Right ventricle myocardium superior (tissue), 1 donor: ENCODE results near the gene TGFBI. TPM values are rescaled to one million over a fixed set of nuclear protein-coding genes. Genes with fewer than 3 reads are reported as not detected.
A peak's percentile ranks its signal among the peaks of the same experiment; 100 is the strongest.
"Not testable (repeated sequence)": the region's sequence is repeated elsewhere in the genome, so short reads cannot be mapped to it uniquely, and the experiment has no call there.

Experiments used
- ATAC-seq: fragments of 200-7000 bp; cut with Tn5 transposase; one replicate; pipeline ENCODE4 v1.9.1; 2020; ENCODE audit warnings: mild to moderate bottlenecking; ENCODE audit not compliant: poor library complexity
- DNase-seq: peaks from one replicate; pipeline ENCODE4 v3.0.0-alpha.2; 2020
- intact Hi-C: fragments of 100-400 bp; cut with DNase I; formaldehyde crosslinking; loops from one replicate; pipeline ENCODE4 v1.11.2; 2022
- total RNA-seq: library from RNA; stranded (reverse); fragmentation: NEBNext Ultra II Directional; extraction: Animal tissue kit (Norgen Biotek cat#: 25700); gene quantifications from one replicate; pipeline ENCODE4 v1.2.1, GENCODE V29; 2021
- donor health status: DM: no; HTN: yes; CAD: no; lungs with severe emphysema.

The TGFBI gene
- total RNA-seq, 1 donor from 2014 or later: 49.9 TPM

DNA sequence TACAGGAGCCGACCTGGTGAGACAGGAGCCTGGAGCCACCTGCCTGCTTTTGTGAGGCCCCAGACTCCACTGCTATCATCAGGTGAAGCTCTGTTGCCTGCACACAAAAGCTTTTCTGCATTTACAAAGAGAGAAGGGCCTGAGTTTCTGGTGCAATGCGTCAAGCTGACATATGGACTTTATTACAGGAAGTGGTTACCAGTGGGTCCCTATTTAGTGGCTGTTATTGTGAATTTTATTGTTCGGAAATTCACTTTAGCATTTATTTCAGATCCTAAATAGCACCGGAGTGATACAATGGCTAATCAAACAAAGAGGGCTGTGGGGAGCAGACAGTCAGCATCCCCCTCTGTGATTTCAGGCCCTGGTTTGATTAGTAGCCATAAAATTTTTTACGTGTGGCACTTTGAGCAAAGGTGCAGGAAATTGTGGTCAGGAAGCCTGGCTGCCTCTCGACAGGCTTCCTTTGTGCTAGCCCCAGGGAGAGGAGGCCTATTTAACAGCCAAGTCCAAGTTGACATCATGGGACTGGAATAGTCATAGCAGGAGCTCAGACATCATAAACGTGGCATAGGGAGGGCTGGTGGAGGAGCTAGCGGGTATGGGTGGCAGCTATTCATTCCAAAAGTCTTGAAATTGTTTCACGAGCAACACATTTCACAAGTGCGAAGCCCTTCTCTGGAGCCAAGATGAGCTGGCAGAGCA is 8.4 kb downstream of the TGFBI start:
- DNase-seq (no peak), ATAC-seq (peak; percentile 76)
- intact Hi-C loops: no loop called here

DNA sequence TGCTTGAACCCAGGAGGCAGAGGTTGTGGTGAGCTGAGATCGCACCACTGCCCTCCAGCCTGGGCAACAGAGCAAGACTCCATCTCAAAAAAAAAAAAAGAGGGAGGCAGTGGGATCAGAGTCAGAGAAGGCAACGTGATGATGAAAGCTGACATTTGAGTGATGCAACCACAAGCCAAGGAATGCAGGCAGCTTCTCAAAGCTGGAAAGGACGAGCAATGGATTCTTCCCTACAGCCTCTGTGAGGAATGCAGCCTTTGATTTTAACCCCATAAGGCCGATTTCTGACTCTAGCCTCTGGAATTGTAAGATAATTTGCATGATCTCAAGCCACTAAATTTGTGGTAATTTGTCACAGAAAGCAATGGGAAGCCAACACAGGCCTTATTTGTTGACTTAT is 9.8 kb downstream of the TGFBI start:
- intact Hi-C loops: no loop called here

DNA sequence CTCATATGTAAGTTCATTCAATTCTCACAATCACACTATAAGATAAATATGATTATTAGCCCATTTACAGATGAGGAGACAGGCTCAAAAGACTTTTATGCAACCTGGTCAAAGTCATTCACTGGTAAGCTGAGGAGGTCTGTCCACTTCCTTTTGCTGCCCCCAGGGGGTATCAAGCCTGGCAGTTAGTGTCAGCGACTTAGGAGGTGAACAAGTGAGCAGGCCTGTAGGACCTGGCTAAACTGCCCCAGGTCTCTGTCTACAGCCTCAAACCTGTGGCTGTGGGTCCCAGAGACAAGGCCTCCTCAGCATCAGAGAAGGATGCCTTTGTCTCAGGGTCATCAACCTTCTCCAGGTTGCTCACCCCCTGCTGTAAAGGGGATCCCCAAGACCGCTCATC is 10.4 kb downstream of the TGFBI start:
- DNase-seq (no peak), ATAC-seq (no peak)
- intact Hi-C loops: no loop called here

More for the DNA sequence above, 9.8 kb downstream of the TGFBI start:
- no peak for DNase-seq
- ATAC-seq: no peak

DNA sequence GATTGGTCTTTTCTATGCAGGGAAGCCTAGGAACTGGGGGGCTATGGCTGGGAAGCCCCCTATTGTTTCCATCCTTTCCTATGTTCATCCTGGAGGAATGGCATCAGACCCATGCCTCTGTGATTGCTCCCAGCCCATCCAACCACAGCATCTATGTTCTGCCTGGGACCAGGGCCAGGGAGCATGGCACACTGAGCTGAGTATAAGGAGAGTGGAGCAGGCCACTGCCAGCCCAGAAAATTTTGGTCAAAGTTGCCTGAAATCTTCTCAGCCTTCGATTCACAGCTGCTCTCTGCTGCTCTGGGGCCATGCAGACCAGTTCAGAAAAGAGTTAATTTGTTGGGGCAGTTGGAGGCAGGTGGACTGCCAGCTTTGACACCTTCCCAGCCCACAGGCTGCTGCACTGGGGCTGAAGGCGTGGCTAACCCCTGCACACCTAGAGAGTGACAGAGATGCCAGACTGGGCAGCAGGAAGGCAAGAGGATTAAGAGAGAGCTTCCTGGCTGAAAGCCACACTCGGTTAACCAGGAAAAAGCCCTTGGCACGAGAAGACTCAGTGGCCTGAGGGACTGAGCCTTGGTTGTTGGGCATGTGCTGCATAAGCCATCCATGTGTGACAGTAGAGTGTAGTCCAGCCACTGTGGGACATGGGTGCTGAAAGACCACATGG is 12.1 kb downstream of the TGFBI start:
- no peak for DNase-seq
- no peak for ATAC-seq

DNA sequence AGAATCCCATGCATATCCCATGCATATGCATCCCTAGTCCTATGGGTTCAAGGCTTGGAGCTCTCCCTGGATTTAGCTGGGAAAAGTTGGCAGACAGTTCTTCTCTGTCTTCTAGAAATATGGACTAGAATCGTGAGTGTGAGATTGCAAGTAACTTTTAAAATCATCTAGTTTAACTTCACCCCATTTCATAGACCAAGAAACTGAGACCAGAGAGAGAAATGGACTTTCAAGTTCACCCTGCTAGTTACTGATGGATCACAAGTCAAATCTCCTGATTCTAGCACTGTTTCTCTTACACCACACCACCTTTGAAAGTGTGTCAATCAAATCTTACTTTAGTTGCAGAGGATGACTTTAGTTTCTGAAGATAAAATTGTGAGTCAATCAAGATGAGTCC is 13.4 kb downstream of the TGFBI start:
- no peak for ATAC-seq
- no peak for DNase-seq
- intact Hi-C loops: no loop called here

More for the DNA sequence above, 12.1 kb downstream of the TGFBI start:
- intact Hi-C loops: no loop called here

DNA sequence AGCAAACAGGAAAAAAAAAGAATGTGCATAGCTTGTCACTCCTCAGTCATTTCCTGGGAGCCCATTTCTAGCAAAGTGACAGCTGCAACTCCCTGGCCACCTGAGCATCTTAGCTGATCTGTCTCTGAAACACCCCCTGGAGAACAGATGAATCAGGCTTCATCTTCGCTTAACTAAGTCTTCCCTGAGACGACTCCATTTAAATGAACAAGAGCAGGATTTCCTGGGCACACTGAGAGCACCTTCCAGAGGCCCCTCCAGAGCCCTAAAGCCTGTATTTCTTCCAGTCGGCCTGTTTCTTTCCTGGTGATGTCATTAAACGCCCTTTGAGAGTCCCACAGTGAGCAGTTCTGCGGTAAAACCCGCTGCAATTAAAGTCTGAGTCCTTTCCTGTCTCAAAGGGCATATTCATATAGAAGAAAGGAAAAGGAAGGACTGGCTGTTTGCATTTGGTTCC is 13.9 kb downstream of the TGFBI start:
- DNase-seq (no peak), ATAC-seq (no peak)
- intact Hi-C loops: no loop called here

DNA sequence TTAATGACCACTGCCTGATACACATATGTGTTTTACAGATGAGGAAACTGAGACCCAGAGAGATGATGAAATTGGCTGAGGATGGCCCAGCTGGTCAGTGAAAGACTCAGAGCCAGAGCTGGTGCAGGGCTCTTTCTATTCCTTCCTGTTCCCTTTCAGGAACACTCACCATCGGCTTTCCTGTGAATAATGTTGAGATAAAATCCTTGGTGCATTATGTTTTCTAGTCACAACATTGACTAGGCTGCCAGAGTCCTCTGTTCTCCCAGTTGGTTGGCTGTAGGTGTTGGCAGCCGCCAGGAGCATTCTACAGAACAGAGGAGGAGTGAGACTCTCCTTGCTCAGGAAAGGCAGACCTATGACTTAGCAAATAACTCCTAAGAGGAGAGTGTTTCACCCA is 14.8 kb downstream of the TGFBI start:
- intact Hi-C loops: no loop called here
- peak; percentile 72 for ATAC-seq
- no peak for DNase-seq

DNA sequence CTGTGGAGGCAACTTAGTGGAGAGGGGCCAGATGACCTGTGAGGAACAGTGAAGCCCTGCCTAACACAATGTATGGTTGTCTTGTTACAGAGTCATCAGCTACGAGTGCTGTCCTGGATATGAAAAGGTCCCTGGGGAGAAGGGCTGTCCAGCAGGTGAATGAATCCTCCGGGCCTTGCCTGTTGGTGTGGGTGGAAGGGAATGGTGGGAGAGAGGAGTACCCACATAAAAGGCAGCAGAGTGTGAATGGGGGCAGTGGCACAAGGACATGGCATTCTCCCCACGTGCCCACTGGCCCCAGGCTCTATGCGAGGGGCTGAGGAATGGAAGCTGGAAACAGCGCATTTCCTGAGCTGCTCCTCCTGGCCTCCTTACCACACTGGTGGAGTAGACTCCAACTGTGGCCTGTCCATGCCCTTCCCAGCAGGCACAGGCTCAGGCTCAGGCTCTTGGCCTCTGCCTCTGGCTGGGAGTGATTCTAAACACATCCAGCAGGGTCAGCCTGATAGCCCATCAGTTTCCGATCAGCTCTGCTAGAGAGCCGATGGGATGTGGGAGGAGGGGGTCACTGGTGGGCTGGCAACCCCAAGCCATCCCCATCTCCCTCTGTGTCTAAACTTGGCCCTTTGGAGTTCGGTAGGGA is 15.3 kb downstream of the TGFBI start:
- intact Hi-C loops: no loop called here
- peak; percentile 3 for ATAC-seq
- no peak for DNase-seq

DNA sequence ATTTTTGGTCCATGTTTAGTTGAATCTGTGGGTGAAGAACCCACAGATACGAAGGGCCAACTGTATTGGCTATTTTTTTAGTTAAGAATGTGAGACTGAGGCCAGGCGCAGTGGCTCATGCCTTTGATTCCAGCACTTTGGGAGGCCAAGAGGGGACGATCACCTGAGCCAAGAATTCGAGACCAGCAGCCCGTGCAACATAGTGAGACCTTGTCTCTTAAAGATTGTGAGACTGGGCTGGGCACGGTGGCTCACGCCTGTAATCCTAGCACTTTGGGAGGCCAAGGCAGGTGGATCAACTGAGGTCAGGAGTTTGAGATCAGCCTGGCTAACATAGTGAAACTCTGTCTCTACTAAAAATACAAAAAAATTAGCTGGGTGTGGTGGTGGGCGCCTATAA is 16.2 kb downstream of the TGFBI start:
- DNase-seq, ATAC-seq, intact Hi-C loops: not testable (repeated sequence)

DNA sequence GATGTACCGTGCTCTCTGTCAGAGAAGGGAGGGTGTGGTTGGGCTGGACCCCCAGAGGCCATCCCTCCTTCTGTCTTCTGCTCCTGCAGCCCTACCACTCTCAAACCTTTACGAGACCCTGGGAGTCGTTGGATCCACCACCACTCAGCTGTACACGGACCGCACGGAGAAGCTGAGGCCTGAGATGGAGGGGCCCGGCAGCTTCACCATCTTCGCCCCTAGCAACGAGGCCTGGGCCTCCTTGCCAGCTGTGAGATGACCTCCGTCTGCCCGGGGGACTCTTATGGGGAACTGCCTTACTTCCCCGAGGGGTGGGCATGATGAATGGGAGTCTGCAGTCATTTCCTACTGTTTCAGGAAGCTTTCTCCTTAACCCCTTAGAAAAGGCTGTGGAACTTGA is 17.5 kb downstream of the TGFBI start:
- no peak for DNase-seq
- ATAC-seq: no peak
- intact Hi-C loops: no loop called here

DNA sequence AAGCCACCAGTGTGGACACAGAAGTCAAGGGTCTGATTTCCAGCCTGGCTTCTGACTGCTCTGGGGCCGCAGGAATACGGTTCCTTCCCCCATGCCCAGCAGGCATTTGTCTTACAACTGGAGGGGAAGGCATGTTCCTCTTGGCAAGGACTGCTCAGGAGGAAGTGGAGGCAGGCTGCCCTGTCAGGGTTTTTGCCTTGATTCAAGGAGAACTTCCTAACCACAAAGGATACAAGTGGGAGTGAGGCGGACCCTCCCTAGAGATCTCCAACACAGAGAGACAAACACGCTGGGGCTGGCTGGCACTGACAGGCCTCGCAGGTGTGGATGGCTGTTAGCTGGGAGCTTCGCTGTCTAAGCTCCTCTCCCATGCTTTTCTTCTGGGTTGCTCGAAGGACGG is 19.1 kb downstream of the TGFBI start:
- intact Hi-C loops: no loop called here
- DNase-seq (peak; percentile 74), ATAC-seq (peak; percentile 52)

DNA sequence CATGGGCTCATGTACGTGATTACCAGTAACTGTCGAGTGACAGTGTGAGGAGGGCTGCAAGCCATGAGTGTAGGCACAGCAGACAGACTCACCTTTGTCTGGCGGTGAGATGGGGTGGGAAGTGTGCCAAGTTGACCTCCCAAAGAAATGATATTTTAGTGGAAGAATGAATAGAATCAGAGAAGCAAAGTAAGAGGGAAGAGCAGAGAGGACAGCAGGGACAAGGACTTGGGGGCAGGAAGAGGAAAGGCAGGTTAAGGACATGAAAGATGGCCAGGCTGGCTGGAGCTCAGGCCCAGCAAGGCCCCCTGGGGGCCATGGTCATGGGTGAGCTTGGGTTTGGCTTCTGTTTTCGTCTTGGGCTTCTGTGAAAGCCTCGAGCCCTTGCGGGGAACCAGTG is 20.2 kb downstream of the TGFBI start:
- ATAC-seq: no peak
- no peak for DNase-seq
- intact Hi-C loops: no loop called here

DNA sequence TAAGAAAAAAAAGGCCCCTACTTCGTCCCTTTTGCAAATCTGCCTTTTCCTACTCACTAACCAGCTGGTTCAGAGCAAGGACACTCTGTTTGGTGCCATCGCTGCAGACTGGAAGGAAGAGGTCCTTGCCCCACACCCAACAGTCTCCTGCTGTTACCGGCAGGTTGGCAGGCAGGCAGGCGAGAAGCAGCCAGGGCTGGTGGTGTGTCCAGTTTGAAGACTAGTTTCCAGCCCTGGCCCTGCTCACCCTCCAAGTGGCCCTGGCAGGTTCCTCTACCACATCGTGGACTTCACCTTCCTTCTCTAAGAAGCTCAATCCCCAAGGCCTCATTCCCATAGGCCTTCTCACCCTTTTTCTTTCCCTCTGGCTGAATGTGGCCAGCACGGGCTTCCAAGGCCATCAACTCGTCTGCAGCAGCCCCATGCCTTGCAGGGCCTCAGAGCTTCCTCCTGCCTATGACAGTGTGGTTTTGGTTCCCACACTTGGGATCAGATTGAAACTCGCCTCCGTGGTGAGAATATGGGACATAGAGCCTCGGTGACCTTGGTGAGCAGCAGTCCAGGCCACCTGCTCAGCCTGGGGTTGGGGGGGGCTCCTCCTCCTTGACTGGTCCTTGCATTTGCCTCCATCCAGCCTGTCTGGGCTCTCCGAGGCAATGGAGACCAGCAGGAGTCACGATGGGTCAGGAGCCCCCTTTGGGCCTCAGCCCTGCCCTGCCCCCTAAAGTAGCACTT is 22.9 kb downstream of the TGFBI start:
- ATAC-seq (no peak), DNase-seq (no peak)
- intact Hi-C loops: no loop called here

DNA sequence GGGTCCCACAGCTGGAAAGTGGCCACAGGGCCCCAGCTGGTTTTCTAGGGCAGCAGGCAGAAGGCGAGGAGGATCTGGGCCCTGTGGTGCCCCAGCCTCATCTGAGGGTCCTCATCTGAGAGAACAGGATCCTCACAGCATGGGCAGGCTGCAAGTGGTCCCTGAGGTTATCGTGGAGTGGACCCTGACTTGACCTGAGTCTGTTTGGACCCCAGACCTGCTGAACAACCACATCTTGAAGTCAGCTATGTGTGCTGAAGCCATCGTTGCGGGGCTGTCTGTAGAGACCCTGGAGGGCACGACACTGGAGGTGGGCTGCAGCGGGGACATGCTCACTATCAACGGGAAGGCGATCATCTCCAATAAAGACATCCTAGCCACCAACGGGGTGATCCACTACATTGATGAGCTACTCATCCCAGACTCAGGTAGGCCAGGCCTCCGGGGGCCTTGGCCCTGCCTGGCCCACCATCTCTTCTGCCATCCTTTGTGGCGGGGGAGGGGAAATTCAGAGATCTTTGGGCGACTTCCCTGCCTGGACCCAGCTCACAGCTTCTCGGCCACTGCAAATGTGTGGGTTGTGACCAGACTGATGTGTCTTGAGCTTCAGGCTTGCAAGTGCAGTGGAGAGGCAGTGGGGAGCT is 24.0 kb downstream of the TGFBI start:
- intact Hi-C loops: no loop called here
- ATAC-seq (no peak), DNase-seq (no peak)

DNA sequence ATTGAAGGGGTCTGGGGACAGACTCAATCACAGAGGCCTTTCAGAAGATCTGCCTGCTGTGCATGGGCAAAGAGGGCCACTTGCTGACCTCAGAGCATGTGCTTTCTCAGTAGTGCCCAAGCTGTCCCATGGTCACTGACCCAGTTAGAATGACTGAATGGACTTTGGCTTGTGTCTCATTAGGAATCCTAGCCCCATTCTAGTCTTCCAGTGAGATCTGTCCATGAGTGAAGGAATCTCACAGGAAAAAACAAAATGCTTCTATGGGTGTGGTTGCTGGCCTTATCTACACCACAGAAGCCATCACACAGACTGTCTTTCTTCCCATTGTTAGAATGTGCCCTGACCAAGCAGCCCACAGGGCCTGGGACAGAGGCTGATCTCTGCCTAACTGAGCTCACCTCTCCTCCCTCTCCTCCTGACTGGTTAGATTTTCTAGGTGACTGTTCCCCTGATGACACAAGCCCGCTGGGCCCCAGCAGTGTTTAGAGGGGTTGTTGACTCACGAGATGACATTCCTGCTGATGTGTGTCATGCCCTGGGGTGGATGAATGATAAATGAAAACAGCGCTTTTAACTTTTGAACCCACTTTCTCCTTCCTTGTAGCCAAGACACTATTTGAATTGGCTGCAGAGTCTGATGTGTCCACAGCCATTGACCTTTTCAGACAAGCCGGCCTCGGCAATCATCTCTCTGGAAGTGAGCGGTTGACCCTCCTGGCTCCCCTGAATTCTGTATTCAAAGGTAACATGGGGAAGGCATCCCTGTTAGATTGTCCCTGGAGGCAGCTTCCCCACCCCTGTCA is 24.8 kb downstream of the TGFBI start:
- peak; percentile 28 for ATAC-seq
- DNase-seq: no peak
- intact Hi-C loops: no loop called here

DNA sequence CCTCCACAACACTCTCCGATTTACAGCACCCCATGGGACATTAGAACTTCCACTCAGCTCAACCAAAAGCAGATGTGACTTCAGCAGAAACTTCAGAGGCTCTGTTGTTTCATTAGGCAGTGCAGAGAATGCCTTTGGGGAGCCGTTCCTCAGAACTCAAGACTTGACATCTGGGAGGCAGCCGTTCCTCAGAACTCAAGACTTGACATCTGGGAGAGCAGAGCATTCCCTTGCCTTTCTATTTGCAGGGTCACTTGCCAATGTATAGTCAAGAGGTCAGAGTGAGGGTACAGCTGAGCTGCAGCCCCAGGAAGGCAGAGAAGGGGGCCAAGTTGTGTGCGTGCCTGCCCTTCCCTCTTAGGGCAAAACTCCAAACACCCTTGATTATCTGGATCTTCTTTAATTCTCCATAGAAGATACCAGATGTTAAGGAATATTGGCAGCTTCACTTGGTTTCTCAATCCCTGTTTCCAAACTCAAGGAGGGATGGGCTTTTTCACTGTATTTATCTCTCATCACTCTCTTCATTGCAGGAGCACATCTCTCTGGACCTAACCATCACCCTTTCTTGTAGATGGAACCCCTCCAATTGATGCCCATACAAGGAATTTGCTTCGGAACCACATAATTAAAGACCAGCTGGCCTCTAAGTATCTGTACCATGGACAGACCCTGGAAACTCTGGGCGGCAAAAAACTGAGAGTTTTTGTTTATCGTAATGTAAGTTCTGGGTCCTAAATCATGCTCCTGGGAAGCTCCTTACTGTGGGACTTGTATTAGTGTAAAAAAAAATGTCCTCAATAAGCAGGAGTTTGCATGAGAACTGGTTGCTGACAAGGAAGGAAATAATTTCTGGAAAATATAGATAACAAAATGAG is 25.6 kb downstream of the TGFBI start:
- no peak for DNase-seq
- intact Hi-C loops: no loop called here
- peak; percentile 36 for ATAC-seq

DNA sequence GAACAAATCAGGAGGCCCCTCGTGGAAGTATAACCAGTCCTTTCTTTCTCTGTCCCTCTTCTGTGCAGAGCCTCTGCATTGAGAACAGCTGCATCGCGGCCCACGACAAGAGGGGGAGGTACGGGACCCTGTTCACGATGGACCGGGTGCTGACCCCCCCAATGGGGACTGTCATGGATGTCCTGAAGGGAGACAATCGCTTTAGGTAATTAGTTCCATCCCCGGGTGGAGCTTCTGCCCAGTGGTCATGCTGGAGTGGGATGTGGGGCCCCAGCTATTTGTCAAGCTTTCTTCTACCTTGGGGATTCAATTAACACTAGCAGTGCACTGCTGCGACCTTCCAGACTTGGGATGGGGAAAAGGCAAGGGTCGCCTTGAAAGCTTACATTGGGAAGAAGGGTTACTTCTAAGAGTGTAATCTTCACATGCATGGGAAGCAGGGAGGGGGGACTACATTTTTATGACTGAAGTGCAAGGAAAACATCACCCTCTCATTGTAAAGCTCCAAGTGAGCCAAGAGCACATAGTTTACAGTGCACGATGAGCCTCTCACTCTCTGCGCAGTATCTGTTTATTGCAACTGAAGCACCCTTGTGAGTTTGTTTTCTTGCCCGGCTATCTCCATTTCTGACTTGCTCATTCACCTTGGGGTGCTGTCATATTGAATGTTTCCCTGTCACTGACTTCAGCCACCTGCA is 27.0 kb downstream of the TGFBI start:
- DNase-seq (no peak), ATAC-seq (no peak)
- intact Hi-C loops: no loop called here
